Activated CD8-positive, alpha-beta memory T cell treated with anti-CD3 and anti-CD28 coated beads for 36 hours (primary cell): Measurements from ENCODE around the gene SLC15A3. TPM values are rescaled to one million over a fixed set of nuclear protein-coding genes. Genes with fewer than 3 reads are reported as not detected.

Experiments
- CTCF ChIA-PET: fragments of 350-600 bp; sonication (Branson Sonifier 250); formaldehyde crosslinking; loops from one replicate; lab custom pipeline; 2021; ENCODE audit warnings: antibody characterized with exemption; lab: Charles Lee
- POLR2A ChIA-PET: fragments of 350-600 bp; sonication (Branson Sonifier 250); formaldehyde crosslinking; loops from one replicate; lab custom pipeline; 2021; ENCODE audit warnings: antibody characterized with exemption; lab: Charles Lee
- total RNA-seq, 2 experiments: library from RNA; stranded (reverse); gene quantifications; one replicate each; pipeline ENCODE4 v1.2.3, GENCODE V29; 2021

SLC15A3 gene
- total RNA-seq, 2 experiments from 2014 or later = 0.95 to 2.3 TPM

DNA sequence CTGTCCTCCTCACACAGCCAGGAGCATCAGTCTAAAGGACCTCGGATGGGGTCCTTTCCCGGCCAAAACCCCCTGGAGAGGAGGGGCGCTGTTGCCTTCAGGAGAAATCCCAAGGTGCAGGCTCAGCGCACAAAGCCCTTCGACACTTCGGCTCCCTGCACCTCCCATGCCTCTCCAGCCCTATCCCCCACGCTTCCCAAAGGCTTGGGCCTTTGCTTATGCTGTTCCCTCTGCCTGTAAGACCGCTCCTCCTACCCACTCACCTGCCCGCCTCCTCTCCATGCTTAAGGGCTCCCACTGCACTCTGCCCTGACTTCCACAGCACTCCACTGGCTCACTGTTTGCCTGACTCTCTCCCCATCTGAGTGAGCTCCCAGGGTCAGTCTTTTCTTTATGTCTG lies 13.5 kb downstream of the SLC15A3 start:
- ChIA-PET CTCF (interaction anchor here (1.2 kb wide), 1 partner anchor 28 kb away, joined by 3 read pairs; no protein-coding TSS in a partner anchor), POLR2A (no interaction called here)

DNA sequence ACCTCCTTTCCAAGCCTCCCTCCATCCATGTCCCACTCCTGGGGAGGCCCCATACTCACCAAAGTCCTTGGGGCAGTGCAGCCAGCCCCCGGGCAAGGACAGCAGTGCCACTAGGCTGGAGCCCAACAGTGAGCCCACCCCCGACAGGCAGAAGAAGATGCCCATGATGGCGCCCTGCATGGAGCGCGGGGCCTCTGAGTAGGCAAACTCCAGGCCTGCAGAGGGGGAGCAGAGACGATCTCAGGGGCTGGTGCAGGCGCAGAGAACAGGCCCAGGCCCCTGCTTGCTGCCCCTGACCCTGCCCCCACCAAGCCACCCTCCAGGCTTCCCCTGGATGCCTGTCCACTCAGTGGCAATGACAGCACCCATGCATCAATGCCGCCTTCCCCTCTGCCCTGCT lies 14.2 kb downstream of the SLC15A3 start:
- ChIA-PET CTCF (interaction anchor here (1.2 kb wide), 1 partner anchor 28 kb away, joined by 3 read pairs; no protein-coding TSS in a partner anchor), POLR2A (no interaction called here)

DNA sequence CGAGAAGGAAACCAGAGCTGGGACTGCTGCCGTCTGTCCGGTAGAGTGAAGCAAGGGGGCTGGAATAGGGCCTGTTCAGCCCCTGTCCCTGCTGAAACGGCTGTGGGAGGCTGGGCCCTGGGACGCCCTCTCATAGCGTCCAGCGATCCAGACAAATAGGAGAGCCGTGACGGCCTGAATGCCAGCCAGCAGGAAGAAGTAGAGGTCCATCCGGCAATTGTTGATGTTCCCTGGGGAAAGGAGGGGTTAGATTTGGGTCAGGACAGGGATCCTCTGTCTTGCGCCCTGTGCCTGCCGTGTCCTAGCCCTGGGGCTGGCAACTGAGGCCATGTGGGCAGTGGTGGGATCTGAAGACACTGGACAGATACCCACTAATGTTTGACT lies 14.8 kb downstream of the SLC15A3 start:
- CTCF ChIA-PET = no interaction called here
- POLR2A ChIA-PET = no interaction called here

DNA sequence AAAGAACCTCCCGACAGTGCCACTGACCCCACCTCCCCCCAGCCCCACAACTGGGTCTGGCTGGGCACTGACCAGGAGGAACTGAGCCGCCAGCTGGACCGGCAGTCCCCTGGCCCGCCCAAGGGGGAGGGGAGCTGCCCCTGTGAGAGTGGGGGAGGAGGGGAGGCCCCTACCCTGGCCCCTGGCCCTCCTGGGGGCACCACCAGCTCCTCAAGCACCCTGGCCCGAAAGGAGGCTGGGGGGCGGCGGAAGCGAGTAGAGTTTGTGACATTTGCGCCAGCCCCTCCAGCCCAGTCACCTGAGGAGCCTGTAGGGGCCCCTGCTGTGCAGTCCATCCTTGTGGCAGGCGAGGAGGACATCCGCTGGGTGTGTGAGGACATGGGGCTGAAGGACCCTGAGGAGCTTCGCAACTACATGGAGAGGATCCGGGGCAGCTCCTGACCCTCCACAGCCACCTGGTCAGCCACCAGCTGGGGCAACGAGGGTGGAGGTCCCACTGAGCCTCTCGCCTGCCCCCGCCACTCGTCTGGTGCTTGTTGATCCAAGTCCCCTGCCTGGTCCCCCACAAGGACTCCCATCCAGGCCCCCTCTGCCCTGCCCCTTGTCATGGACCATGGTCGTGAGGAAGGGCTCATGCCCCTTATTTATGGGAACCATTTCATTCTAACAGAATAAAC lies 15.4 kb downstream of the SLC15A3 start:
- CTCF ChIA-PET = no interaction called here
- POLR2A ChIA-PET = no interaction called here

DNA sequence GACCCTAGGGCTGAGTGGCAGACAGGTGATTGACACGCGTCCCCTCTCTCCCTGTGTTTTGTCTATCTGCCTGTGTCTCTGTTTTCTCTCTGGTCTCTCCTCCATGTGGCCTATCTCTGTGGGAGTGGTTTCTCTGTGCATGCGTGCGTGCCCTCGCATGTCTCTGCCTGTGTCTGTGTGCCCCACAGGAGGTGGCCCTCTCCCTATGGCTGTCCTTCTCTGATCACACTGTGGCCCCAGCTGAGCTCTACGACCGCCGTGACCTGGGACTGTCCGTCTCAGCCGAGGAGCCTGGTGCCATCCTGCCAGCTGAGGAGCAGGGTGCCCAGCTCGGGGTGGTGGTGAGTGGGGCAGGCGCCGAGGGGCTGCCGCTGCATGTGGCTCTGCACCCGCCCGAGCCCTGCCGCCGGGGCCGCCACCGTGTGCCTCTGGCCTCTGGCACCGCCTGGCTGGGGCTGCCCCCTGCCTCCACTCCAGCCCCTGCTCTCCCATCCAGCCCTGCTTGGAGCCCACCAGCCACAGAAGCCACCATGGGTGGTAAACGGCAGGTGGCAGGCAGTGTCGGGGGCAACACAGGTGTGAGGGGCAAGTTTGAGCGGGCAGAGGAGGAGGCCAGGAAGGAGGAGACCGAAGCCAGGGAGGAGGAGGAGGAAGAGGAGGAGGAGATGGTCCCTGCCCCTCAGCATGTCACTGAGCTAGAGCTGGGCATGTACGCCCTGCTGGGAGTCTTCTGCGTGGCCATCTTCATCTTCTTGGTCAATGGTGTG lies 16.1 kb downstream of the SLC15A3 start:
- CTCF ChIA-PET = no interaction called here
- POLR2A ChIA-PET = no interaction called here

DNA sequence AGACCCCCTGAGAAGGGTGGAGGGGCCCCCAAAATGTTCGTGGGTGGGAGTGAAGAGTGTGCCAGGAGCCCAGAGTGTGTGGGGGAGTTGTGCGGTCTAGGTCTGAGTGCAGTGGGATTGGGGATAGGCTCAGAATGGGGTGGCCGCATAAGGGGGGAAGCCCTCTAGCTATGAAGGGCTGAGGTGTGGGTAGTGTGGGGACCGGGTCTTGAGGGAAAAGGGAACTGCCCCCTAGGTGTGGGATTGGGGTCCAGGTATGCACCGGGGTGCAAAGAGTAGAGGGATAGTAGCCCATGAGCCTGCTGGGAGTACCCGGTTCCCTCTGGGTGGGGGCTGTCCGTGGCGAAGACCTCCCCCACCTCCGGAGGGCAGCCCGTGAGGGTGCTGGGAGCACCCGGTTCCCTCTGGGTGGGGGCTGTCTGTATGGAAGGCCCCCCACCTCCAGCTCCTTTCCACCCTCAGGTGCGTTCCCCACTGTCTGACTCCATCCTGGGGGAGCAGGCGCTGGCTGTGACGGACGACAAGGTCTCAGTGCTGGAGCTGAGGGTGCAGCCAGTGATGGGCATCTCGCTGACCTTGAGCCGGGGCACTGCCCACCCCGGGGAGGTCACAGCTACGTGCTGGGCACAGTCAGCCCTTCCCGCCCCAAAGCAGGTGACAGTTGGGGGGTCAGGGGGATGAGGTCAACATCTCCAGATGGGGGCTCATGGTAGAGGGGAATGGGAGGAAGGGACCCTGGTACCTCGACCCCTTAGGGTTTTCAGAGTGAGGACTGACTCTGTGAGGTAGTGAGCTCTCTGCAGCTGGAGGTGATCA lies 17.0 kb downstream of the SLC15A3 start:
- ChIA-PET POLR2A (no interaction called here), CTCF (no interaction called here)

DNA sequence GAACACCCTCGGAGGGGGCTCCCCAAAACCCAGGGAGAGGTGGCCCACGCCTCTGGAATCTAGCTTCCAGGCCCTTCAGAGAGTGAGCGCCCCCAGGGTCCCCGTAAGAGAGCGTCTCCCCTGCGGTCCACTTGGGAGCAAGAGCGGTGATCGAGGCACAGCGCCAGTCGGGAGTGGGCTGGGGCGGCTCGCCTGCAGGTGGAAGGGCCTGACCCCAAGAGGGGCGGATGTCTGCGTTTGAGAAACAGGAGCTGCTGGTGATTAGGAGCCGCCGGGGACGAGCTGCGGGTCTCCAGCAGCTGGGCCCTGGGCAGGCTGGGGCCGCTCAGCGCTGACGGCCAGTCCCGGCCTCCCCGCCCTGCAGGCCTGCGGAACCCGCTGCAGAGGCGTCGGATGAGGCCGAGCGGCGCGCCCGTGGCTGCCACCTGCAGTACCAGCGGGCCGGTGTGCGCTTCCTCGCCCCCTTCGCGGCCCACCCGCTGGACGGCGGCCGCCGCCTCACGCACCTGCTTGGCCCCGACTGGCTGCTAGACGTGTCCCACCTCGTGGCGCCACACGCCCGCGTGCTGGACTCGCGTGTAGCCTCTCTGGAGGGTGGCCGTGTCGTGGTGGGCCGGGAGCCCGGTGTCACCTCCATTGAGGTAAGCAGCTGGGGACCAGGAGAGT lies 17.7 kb downstream of the SLC15A3 start:
- POLR2A ChIA-PET = no interaction called here
- CTCF ChIA-PET = no interaction called here

DNA sequence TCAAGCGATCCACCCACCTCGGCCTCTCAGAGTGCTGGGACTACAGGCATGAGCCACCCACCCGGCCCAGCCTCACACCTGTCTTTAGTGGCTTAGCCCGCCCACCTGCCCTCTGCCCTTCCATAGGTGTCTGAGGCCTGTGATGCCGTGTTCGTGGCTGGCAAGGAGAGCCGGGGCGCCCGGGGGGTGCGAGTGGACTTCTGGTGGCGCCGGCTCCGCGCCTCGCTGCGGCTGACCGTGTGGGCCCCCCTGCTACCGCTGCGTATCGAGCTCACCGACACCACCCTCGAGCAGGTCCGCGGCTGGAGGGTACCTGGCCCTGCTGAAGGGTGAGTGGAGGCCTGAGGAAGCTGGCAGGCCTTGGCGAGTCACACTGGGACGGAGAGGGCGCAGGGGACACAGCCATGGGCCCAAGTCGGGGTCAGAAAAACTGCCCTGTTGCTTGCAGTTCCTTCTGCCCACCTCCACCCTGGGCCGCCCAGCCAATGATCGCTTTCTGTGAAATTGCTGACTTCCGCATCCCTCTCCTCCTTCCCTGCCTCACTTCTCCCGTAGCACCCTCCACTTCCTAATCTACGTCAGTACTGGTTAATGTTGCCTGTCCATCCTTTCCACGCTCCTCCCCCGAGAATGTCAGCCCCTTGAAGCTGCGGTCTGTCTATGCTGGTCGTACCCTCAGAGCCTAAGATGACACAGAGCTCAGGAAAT lies 18.4 kb downstream of the SLC15A3 start:
- ChIA-PET POLR2A (no interaction called here), CTCF (no interaction called here)

DNA sequence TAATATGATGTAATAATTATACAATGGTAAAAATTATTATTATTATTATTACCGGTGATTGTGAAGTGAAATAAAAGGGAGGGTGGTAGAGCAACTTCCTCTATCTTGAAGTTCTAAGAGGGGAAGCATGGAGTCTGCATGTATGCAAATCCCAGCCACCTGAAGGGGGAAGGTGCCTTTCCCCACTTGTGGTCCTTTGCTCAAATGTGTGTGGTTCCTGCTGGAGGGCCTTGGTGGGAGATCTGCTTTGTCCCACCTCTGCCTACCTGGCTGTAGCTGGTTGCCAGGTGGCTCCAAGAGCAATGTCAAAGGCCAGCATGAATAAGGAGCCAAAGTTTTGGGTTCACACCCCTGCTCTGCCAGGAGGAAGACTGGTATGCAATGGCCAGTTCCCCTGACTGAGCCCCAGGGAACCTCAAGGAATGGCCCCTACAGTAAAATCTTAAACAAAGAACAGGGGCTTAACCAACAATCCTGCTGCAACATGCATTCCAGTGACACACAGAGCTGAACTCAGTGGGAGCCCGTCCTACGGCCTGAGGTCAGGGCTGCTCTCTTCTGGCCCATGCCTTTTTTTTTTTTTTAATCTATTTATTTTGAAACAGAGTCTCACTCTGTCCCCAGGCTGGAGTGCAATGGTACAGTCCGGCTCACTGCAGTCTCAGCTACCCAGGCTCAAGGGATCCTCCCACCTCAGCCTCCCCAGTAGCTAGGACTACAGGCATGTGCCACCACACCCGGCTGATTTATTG lies 19.2 kb downstream of the SLC15A3 start:
- ChIA-PET POLR2A (no interaction called here), CTCF (no interaction called here)

DNA sequence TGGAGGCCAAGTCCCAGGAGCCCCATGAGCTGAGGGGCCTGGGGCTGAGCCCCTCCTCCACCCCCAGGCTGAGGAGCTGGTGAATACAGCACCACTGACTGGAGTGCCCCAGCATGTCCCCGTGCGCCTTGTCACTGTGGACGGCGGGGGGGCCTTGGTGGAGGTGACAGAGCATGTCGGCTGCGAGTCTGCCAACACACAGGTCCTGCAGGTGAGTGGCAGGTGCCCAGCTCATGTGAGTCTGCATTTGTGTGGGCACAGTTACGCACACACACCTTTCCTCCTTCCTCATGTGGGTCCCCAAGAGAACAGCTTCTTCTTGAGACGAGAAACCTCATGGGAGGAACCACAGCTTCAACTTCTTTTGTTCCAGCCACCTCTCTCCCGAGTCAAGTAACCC lies 20.1 kb downstream of the SLC15A3 start:
- ChIA-PET CTCF (interaction anchor here (1.0 kb wide), 1 partner anchor 23 kb away, joined by 3 read pairs; no protein-coding TSS in a partner anchor), POLR2A (no interaction called here)

DNA sequence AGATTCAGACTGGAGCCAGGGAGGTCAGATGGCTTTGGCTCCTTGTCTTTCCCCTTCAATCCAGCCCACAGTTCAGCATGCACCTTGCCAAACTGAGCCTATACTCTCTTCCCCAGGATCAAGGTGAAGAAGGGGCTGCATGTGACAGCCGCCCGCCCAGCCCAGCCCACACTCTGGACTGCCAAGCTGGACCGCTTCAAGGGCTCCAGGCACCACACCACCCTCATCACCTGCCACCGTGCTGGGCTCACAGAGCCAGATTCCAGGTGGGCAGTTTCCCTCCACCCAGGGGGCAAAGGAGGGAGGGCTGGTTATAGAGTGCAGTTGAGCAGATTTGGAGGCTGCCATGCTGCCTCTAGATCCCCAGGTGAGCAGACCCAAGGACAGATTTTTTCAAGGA lies 21.6 kb downstream of the SLC15A3 start:
- CTCF ChIA-PET = no interaction called here
- POLR2A ChIA-PET = no interaction called here

DNA sequence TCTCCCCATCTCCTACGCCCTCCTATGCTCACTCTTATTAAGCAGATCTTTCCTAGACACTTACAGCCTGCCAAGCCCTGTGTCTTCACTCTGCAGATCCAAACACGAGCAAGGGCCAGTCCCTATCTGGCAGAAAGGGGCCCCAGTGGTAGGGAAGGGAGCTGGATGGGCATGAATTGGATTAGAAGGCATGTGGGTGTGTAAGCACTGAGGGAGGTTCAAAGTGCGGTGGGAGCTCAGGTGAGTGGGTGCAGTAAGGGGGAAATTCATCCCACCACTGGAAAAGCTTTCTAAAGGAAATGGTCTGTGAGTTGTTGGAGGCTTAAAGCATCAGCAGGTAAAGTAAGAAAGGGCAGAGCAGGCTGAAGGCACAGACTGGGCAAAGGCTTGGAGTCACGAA lies 22.2 kb downstream of the SLC15A3 start:
- CTCF ChIA-PET = no interaction called here
- POLR2A ChIA-PET = no interaction called here

DNA sequence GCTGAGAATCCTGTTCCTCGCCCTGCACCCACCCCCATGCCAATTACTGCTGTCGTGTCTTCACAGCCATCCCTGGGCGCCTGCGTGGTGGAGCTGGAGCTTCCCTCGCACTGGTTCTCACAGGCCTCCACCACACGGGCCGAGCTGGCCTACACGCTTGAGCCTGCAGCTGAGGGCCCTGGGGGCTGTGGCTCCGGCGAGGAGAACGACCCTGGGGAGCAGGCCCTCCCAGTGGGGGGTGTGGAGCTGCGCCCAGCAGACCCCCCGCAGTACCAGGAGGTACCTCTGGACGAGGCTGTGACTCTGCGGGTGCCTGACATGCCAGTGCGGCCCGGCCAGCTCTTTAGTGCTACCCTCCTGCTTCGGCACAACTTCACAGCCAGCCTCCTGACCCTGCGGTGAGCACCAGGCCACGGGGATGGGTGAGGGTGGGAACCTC lies 23.4 kb downstream of the SLC15A3 start:
- ChIA-PET CTCF (interaction anchor here (0.9 to 1.9 kb wide), 2 partner anchors 9 to 11 kb away, joined by 3 to 4 read pairs; no protein-coding TSS in a partner anchor), POLR2A (no interaction called here)

DNA sequence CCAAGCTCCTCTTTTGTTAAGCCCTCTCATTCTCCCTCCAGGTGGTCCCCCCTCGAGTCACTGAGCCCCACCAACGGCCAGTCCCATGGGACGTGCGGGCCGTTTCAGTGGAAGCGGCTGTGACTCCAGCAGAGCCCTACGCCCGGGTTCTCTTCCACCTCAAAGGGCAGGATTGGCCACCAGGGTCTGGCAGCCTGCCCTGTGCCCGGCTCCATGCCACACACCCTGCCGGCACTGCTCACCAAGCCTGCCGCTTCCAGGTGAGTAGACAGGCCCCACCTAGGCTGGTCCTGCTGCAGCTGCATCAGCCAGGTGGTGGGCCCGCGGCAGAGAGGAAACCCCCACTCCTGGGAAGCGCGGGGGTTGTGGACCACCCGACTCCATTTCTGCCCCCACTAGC lies 24.4 kb downstream of the SLC15A3 start:
- ChIA-PET CTCF (interaction anchor here (1.9 kb wide), 1 partner anchor 12 kb away, joined by 4 read pairs; no protein-coding TSS in a partner anchor), POLR2A (interaction anchor here (1.1 kb wide), 1 partner anchor 12 kb away, joined by 3 read pairs; no protein-coding TSS in a partner anchor)

DNA sequence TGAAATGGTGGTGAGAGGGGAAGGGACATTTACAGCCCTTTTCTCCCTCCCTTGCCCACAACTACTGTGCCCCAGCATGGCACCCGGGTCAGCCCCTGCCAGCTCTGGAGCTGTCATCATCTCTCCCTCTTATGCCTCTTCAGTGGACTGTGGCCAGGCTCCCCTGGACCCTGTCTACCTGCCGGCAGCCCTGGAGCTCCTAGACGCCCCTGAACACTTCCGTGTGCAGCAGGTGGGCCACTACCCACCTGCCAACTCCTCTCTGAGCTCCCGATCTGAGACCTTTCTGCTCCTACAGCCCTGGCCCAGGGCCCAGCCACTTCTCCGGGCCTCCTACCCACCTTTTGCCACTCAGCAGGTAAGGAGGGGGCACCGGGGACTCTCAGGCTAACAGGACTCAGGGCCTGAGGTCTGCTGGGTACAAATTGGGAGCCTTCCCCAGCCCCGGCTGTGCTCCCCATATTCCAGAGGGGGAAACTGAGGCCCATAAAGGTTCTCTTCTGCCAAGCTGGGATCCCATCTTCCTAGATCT lies 24.8 kb downstream of the SLC15A3 start:
- POLR2A ChIA-PET = interaction anchor here (1.1 kb wide), 1 partner anchor 12 kb away, joined by 3 read pairs; no protein-coding TSS in a partner anchor
- CTCF ChIA-PET = interaction anchor here (1.9 kb wide), 1 partner anchor 12 kb away, joined by 4 read pairs; no protein-coding TSS in a partner anchor

DNA sequence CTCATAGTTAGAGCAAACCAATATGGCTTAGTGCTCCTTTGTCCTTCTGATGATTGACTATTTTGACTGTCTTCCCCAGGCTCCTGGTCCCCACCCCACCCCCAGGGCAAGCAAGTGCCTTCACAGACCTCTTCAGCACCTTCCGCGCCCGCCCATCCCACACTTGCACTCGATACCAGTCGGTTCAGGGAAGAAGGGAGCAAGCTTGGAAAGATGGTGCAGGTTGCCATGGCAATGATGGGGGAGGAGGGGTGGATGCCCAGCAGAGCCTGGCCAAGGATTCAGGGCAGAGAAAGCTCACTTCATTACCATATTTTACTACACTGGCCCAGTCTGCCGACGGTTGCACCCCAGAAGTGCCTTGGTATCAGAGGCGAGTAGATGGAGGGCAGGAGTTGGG lies 25.5 kb downstream of the SLC15A3 start:
- CTCF ChIA-PET = no interaction called here
- POLR2A ChIA-PET = no interaction called here

DNA sequence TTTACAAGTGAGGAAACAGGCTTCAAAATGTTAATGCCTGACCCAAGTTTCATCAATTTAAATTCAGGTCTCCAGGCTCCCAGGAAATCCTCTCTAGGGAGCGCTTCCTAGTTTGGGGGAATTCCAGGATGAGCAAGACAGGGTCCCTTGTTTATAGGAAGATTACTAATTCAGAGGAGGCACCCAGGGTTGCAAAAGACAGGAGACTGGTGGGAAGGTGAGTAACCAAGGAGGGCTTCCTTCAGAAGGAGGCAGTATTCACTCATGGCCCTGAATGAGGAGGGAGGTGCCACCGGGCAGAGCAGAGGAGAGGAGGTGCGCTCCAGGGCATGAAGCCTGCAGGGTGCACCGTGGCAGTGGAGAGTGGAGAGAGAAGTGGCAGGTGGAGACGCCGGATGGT lies 26.1 kb downstream of the SLC15A3 start:
- POLR2A ChIA-PET = interaction anchor here (0.6 kb wide), 2 partner anchors 112 to 119 kb away, joined by 4 to 5 read pairs; no protein-coding TSS in a partner anchor
- CTCF ChIA-PET = no interaction called here
